Astrocyte (in vitro differentiated cells and primary cell): ENCODE results near the gene DOK7. TPM values are rescaled to one million over a fixed set of nuclear protein-coding genes. Genes with fewer than 3 reads are reported as not detected.

Experiments
- DNase-seq: peaks from one replicate; pipeline ENCODE4 v3.0.0-alpha.2; 2010; ENCODE audit warnings: low read depth
- FAIRE-seq: peaks from 2 replicates; lab custom pipeline; 2011; peaks lifted over from hg19 to GRCh38; lab: Jason Lieb, UNC
- H2AFZ ChIP-seq: 2 replicates; pipeline ENCODE4 v1.6.0; 2012; ENCODE audit warnings: low read depth, low read length, inconsistent platforms
- H3K27ac ChIP-seq: 2 replicates; pipeline ENCODE4 v1.5.1; 2011; ENCODE audit warnings: low read depth, low read length, inconsistent platforms
- H3K27me3 ChIP-seq: 2 replicates; pipeline ENCODE4 v1.6.0; 2011; ENCODE audit warnings: low read length, inconsistent platforms; ENCODE audit not compliant: insufficient read depth
- H3K36me3 ChIP-seq: 2 replicates; pipeline ENCODE4 v1.5.1; 2011; ENCODE audit warnings: low read length, inconsistent platforms; ENCODE audit not compliant: insufficient read depth
- H3K4me1 ChIP-seq: 2 replicates; pipeline ENCODE4 v1.5.1; 2011; ENCODE audit warnings: low read length, inconsistent platforms; ENCODE audit not compliant: insufficient read depth
- H3K4me2 ChIP-seq: 2 replicates; pipeline ENCODE4 v1.6.0; 2012; ENCODE audit warnings: low read length, inconsistent platforms
- H3K4me3 ChIP-seq: 2 replicates; pipeline ENCODE4 v1.5.1; 2011; ENCODE audit warnings: low read depth, mild to moderate bottlenecking, low read length, inconsistent platforms; ENCODE audit not compliant: insufficient read depth
- H3K79me2 ChIP-seq: 2 replicates; pipeline ENCODE4 v1.6.0; 2012; ENCODE audit warnings: mild to moderate bottlenecking, low read length, inconsistent platforms; ENCODE audit not compliant: insufficient read depth
- H3K9ac ChIP-seq: 2 replicates; pipeline ENCODE4 v1.6.0; 2012; ENCODE audit warnings: mild to moderate bottlenecking, low read length, inconsistent platforms
- H3K9me3 ChIP-seq: 2 replicates; pipeline ENCODE4 v1.5.1; 2012; ENCODE audit warnings: low read depth, mild to moderate bottlenecking, low read length, inconsistent platforms; ENCODE audit not compliant: insufficient read depth
- H4K20me1 ChIP-seq: 2 replicates; pipeline ENCODE4 v1.6.0; 2012; ENCODE audit warnings: low read length, inconsistent platforms; ENCODE audit not compliant: insufficient read depth
- H3K27ac Mint-ChIP-seq: one replicate; pipeline ENCODE4 v1.8.0; 2021; ENCODE audit warnings: mild to moderate bottlenecking, mixed read lengths; ENCODE audit not compliant: unreplicated experiment
- H3K27me3 Mint-ChIP-seq: one replicate; pipeline ENCODE4 v1.8.0; 2021; ENCODE audit warnings: low read depth, mixed read lengths; ENCODE audit not compliant: unreplicated experiment
- H3K36me3 Mint-ChIP-seq: one replicate; pipeline ENCODE4 v1.8.0; 2021; ENCODE audit warnings: low read depth, mixed read lengths; ENCODE audit not compliant: unreplicated experiment
- H3K4me1 Mint-ChIP-seq: one replicate; pipeline ENCODE4 v1.8.0; 2021; ENCODE audit warnings: low read depth, mixed read lengths; ENCODE audit not compliant: unreplicated experiment
- H3K4me3 Mint-ChIP-seq: one replicate; pipeline ENCODE4 v1.8.0; 2021; ENCODE audit warnings: mild to moderate bottlenecking, moderate library complexity, mixed read lengths; ENCODE audit not compliant: unreplicated experiment
- H3K9me3 Mint-ChIP-seq: one replicate; pipeline ENCODE4 v1.8.0; 2021; ENCODE audit warnings: mild to moderate bottlenecking, mixed read lengths; ENCODE audit not compliant: unreplicated experiment
- EZH2 ChIP-seq: IDR thresholded peaks from 2 replicates; pipeline ENCODE4 v1.6.1; 2012; ENCODE audit warnings: mild to moderate bottlenecking, low read length, inconsistent platforms; ENCODE audit not compliant: insufficient read depth
- total RNA-seq: library from RNA; stranded (reverse); gene quantifications from 2 replicates; pipeline ENCODE4 v1.2.1, GENCODE V29; 2021
- TF ChIP-seq, protein P1 (sequence below): IDR thresholded peaks from 2 replicates; pipeline ENCODE4 v1.5.1; 2011; ENCODE audit warnings: low read depth, mild to moderate bottlenecking, inconsistent platforms, low read length, moderate library complexity; ENCODE audit not compliant: insufficient read depth

The DOK7 gene
- total RNA-seq, 1 donor from 2014 or later: not detected

DNA sequence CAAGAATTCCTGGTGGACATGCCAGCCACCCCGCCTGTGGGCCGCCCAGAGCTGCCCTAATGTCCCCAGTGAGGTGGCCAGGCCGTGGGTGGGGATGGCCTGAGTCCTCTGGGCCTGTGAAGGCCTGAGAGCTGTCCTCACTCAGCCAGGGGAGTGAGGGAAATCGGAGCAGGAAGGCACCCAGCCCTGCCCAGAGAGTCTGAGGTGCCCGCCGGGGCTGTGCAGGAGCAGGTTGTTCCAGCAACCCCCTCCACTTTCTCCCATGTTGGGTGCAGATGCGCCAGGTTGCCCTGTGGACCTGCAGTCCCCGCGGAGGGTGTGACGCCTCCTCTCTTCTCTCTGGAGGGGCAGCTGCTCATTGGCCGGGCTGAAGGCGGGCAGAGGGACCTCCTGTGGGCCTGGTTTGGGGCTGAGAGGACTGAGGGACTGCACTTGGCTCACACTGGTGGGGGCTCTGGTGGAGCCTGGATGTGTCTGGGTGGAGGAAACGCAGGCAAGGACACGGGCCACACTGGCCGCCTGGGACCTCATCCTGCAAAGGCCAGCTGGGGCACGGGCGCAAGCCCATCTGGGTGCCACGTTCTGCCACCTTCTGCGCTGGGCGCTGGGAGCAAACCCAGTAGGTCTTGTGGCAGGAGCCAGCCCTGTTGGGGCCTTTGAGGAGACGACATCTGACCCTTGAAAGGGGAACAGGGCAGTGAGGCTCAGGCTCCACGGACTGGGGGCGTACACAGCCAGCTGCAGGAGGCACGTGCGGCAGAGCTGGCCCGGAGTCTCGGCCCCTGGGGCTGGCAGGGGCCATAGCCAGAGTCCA is 14.0 kb downstream of the DOK7 start:
- H3K27ac Mint-ChIP-seq: no peak overlapping the region
- H3K4me3 Mint-ChIP-seq: no peak overlapping the region
- FAIRE-seq (no peak), DNase-seq (no peak)
- Histone ChIP-seq H3K4me3 (no peak overlapping the region), H3K9ac (no peak overlapping the region), H2AFZ (no peak overlapping the region), H3K36me3 (no peaks in the 10 kb centered on the region), H3K27ac (no peak overlapping the region), H3K27me3 (no peaks in the 10 kb centered on the region), H3K79me2 (no peaks in the 10 kb centered on the region), H4K20me1 (no peaks in the 10 kb centered on the region), H3K9me3 (no peaks in the 10 kb centered on the region), H3K4me2 (no peak overlapping the region), H3K4me1 (no peaks in the 10 kb centered on the region)
- H3K27me3 Mint-ChIP-seq: peaks cover 43% of the 10 kb centered on the region
- no peaks in the 10 kb centered on the region for H3K36me3 Mint-ChIP-seq
- TF ChIP-seq, protein P1, sequence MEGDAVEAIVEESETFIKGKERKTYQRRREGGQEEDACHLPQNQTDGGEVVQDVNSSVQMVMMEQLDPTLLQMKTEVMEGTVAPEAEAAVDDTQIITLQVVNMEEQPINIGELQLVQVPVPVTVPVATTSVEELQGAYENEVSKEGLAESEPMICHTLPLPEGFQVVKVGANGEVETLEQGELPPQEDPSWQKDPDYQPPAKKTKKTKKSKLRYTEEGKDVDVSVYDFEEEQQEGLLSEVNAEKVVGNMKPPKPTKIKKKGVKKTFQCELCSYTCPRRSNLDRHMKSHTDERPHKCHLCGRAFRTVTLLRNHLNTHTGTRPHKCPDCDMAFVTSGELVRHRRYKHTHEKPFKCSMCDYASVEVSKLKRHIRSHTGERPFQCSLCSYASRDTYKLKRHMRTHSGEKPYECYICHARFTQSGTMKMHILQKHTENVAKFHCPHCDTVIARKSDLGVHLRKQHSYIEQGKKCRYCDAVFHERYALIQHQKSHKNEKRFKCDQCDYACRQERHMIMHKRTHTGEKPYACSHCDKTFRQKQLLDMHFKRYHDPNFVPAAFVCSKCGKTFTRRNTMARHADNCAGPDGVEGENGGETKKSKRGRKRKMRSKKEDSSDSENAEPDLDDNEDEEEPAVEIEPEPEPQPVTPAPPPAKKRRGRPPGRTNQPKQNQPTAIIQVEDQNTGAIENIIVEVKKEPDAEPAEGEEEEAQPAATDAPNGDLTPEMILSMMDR: no peak
- no peak for TF ChIP-seq EZH2
- H3K4me1 Mint-ChIP-seq: no peaks in the 10 kb centered on the region
- H3K9me3 Mint-ChIP-seq: no peaks in the 10 kb centered on the region

DNA sequence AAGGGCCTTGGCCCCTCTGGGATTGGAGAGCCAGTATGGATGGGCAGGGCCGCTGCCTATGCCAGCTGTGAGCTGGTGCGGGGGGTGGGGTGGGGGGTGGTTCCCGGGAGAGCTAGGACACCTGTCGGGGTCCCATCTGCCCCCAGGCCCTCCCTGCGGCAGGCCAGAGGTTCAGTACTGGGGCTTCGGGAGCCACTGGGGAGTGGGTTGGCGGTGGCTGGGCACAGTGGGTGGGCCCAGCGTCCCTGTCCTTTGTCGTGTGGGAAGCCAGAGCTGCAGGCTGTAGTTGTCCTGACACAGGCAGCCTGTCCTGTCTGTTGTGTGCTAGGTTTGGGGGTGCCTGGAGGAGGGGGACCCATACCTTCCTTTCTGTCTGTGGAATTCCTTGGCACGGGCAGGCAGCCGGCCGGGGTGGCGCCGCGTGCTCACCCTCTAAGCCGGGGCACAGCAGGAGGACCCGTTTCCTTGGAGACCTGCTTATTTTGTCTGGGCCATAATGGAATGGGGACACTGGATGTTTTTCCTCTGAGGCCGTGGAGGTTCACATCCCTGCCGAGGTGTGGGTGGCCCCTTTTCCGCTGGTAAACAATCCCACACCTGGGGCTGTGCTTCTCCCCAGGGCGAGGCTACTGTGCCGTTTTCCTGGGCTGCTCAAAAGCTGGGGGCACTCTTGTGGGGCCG is 14.8 kb downstream of the DOK7 start:
- FAIRE-seq (no peak), DNase-seq (no peak)
- H3K9ac ChIP-seq: no peak overlapping the region
- H3K36me3 ChIP-seq: no peaks in the 10 kb centered on the region
- no peaks in the 10 kb centered on the region for H3K79me2 ChIP-seq
- no peaks in the 10 kb centered on the region for H3K9me3 ChIP-seq
- Mint-ChIP-seq H3K27ac (no peak overlapping the region), H3K27me3 (peaks cover 46% of the 10 kb centered on the region), H3K9me3 (no peaks in the 10 kb centered on the region), H3K4me1 (no peaks in the 10 kb centered on the region), H3K4me3 (no peak overlapping the region), H3K36me3 (no peaks in the 10 kb centered on the region)
- no peak overlapping the region for H2AFZ ChIP-seq
- H3K27ac ChIP-seq: no peak overlapping the region
- H3K4me3 ChIP-seq: no peak overlapping the region
- TF ChIP-seq, protein P1: no peak
- no peak for TF ChIP-seq EZH2
- H4K20me1 ChIP-seq: no peaks in the 10 kb centered on the region
- H3K4me2 ChIP-seq: no peak overlapping the region
- no peaks in the 10 kb centered on the region for H3K27me3 ChIP-seq
- H3K4me1 ChIP-seq: no peaks in the 10 kb centered on the region
